Measurements from ENCODE around the gene NFATC4. TPM values are rescaled to one million over a fixed set of nuclear protein-coding genes. Genes with fewer than 3 reads are reported as not detected.
"Not testable (repeated sequence)": the region's sequence is repeated elsewhere in the genome, so short reads cannot be mapped to it uniquely, and the experiment has no call there.

Gene NFATC4
- total RNA-seq: 10 to 100 TPM; 12.8 to 17.4 TPM
- long read RNA-seq, full-length matches to known transcripts: 1 of 3 reads
- long read RNA-seq, partial matches to known transcripts: 2 of 3 reads
- long read RNA-seq, other reads (novel, unspliced or antisense): 0 of 3 reads

- intact Hi-C loops (cut with DNase I, micrococcal nuclease): loop anchor here (5.0 to 10.0 kb wide), 2 partner anchors 65 to 67 kb away; no protein-coding TSS in a partner anchor
Observed at GRCh38 chr14:24367514-24368211, at the start of gene NFATC4. TSS of gene NFATC4 (plus strand) at chr14:24368184. CDS start at chr14:24368341, 157 bp downstream.

GRCh38 chr14:24321212-24321975 lies 46.6 kb upstream of the NFATC4 start:
- ATAC-seq (no peak), DNase-seq (peak in 1 of 2 donors; percentile 2)
- intact Hi-C loops (cut with DNase I, micrococcal nuclease): no loop called here

More at GRCh38 chr14:24367514-24368211, at the start of gene NFATC4:
- ATAC-seq: peak; percentile 23
- peak; percentile 78 to 87 for DNase-seq

- intact Hi-C loops (cut with DNase I, micrococcal nuclease): no loop called here
- ATAC-seq: no peak
Observed at GRCh38 chr14:24322672-24323071, 45.3 kb upstream of the NFATC4 start.

DNA sequence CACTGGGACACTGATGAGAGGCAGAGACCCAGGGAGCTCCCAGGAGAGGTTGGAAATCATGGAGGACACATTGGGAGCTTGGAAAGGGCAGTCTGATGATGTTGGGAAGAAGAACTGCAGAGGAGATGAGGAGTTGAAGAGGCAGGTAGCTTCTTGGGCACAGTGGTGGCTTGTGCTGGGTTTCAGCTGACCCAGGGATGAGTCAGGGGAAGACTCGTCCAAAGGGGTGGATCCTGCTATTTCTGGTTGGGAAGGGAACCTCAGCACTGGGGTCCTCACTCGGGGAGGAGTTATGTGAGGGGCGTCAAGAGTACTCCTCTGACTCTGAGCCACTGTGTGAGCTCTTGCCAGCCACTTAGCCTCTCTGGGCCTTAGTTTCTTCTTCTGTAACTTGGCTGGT lies 44.6 kb upstream of the NFATC4 start:
- intact Hi-C loops (cut with DNase I, micrococcal nuclease): no loop called here
- ATAC-seq (no peak), DNase-seq (no peak)

More at GRCh38 chr14:24322672-24323071, 45.3 kb upstream of the NFATC4 start:
- DNase-seq: no peak

- intact Hi-C loops (cut with DNase I, micrococcal nuclease): no loop called here
- no peak for ATAC-seq
- DNase-seq: no peak
Observed at GRCh38 chr14:24324024-24324423, 44.0 kb upstream of the NFATC4 start.

DNA sequence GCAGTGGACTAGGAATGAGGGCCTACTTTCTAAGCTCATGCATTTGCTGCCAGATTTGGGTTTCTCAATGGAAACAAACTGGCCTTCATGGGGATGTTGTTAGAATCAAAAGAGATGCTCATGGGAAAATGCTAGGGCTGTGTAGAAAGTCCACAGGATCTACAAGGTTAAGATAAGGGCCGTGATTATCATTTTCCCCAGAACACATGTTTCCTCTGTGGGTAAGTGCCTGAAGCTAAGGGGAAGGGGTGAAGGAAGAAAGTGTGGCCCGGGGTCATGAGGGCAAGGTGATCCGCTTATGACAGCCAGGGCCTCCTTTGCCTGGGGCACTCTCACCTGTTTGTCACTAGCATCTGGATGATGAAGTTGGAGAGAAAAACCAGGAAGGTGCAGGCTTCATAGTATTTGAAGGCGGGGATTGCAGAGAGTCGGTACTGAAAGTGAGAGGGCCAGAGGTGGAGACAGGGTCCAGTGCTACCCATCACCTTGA lies 42.9 kb upstream of the NFATC4 start:
- ATAC-seq (no peak), DNase-seq (no peak)
- intact Hi-C loops (cut with DNase I, micrococcal nuclease): no loop called here

DNA sequence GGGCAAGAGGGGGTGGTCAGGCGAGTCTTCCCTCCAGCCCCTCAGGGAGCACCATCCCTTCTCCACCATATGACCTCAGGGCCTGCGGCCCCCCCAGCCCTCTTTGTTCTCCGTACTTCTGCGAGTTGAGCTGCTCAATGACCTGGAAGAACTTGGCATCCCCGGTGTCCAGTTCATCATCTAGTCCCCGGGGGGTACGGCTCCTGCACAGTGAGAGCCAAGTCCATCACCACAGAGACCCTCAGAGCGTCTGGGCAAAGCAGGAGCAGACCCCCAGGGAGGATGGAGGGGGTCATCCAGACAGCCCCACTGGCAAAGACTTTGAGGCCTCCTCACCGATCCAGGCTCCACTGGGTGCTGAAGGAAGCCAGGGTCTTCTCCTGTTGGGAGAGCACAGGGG lies 42.0 kb upstream of the NFATC4 start:
- no peak for ATAC-seq
- intact Hi-C loops (cut with DNase I, micrococcal nuclease): no loop called here
- DNase-seq: no peak

- ATAC-seq (no peak), DNase-seq (no peak)
- intact Hi-C loops (cut with DNase I, micrococcal nuclease): no loop called here
Observed at GRCh38 chr14:24327303-24327702, 40.7 kb upstream of the NFATC4 start.

- intact Hi-C loops (cut with DNase I, micrococcal nuclease); ATAC-seq: not testable (repeated sequence)
- peak in 1 of 2 donors; percentile 64 for DNase-seq
Observed at GRCh38 chr14:24327914-24328313, 40.1 kb upstream of the NFATC4 start.

- ATAC-seq: no peak
- no peak for DNase-seq
- intact Hi-C loops (cut with DNase I, micrococcal nuclease): no loop called here
Observed at GRCh38 chr14:24329073-24329663, 38.8 kb upstream of the NFATC4 start.

GRCh38 chr14:24329736-24330135 lies 38.2 kb upstream of the NFATC4 start:
- intact Hi-C loops (cut with DNase I, micrococcal nuclease): loop anchor here in 1 of 2 donors (10.0 kb wide), 1 partner anchor 105 kb away; no protein-coding TSS in a partner anchor
- ATAC-seq: no peak
- peak; percentile 46 to 70 for DNase-seq

GRCh38 chr14:24330973-24331674 lies 36.9 kb upstream of the NFATC4 start:
- ATAC-seq: no peak
- DNase-seq: no peak
- intact Hi-C loops (cut with DNase I, micrococcal nuclease): loop anchor here in 1 of 2 donors (10.0 kb wide), 1 partner anchor 104 kb away; no protein-coding TSS in a partner anchor

DNA sequence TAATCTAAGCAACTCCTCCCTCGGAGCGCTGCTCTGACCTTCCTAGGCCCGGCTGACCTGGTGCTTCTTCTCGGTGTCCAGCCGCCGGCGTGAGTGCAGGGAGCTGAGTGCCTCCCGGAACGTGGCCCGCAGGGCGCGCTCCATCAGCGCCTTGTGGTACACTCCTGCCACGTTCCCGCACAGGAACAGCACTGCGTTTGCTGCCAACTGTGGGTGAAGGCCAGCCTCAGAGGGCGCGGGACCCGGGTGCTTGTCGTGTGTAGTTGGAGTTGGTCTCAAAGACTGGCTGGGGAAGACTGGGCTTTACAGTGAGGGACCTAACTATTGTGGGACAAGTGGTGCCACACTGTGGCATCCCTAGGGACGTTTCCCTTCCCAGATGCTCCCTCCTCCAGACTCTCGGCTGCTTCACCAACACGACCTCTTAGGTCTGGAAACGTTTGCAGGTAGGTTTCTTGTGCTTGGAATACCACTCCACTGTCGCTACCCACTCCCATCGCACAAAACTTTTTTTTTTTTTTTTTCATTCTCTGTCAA lies 36.2 kb upstream of the NFATC4 start:
- intact Hi-C loops (cut with DNase I, micrococcal nuclease): loop anchor here (2.0 to 10.0 kb wide), 2 partner anchors 99 to 103 kb away; no protein-coding TSS in a partner anchor
- peak; percentile 1 for ATAC-seq

GRCh38 chr14:24332268-24332993 lies 35.6 kb upstream of the NFATC4 start:
- ATAC-seq: peak; percentile 67
- intact Hi-C loops (cut with DNase I, micrococcal nuclease): loop anchor here (2.0 to 10.0 kb wide), 2 partner anchors 98 to 102 kb away; no protein-coding TSS in a partner anchor
- peak; percentile 74 to 83 for DNase-seq

More for the DNA sequence above, 36.2 kb upstream of the NFATC4 start:
- DNase-seq: peak in 1 of 2 donors; percentile 25

DNA sequence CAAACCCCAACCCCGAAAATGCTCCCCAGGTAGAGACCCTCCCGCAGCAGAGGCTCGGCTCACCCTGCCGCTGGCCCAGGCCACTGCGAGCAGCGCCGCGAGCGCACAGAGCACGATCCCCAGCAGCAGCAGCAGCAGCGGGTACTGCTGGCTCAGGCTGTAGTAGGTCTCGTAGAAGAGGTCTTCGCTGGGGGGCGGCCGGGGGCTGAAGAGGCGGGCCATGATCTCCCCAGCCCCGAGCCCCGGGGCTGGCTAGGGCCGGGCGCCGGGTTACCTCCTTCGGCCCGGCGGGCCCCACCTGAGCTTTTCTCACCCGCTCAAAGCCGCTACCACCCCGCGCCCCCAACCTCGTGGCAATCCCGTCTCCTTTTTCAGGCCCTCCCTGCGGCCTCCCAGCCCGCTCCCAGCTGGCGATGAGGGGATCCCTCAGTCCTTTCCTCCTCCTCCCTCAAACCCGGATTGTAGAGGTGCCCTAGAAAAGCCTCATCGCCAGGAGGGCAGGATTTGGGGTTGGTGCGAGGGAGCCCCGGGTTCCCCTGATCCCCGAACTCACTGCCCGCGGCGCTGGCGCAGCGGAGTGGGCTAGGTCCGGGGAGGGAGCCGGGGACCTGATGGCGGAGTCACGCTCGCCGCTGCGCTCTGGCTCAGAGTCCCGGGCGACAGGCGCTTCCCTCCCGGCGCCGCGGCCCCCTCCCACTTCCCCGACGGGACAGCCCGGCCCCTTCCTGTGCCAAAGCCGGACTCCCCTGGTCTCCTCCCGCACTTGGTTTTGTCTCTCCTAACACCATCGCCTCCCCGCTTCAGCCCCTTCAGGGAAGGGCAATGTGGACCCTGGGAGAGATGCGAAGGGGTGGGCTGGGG lies 33.3 kb upstream of the NFATC4 start, which contains the start of gene ADCY4:
Gene ADCY4, minus strand, starts transcription at position 641 of the 861 bp plus-strand sequence. Its CDS starts 419 bp downstream, at position 222.
- intact Hi-C loops (cut with DNase I, micrococcal nuclease): loop anchor here in 1 of 2 donors (10.0 kb wide), 1 partner anchor 100 kb away; no protein-coding TSS in a partner anchor
- DNase-seq (peak in 1 of 2 donors; percentile 41), ATAC-seq (peak; percentile 22)

Measured in left colon (tissue), 2 donors.